Left lung (tissue), 10 donors: ENCODE measurements around the gene FMN1. TPM values are rescaled to one million over a fixed set of nuclear protein-coding genes. Genes with fewer than 3 reads are reported as not detected.

Experiments
- ATAC-seq: fragments of 200-7000 bp; cut with Tn5 transposase; one replicate; pipeline ENCODE4 v1.9.1; 2020; ENCODE audit warnings: moderate library complexity
- DNase-seq, 4 donors: peaks; one replicate each; pipeline ENCODE4 v3.0.0-alpha.2; 2013 to 2020
- H3K27ac ChIP-seq, 2 donors: fragments of 200-600 bp; sonication (generic) in 1 of 2; one replicate each; pipeline versions ENCODE4 v1.5.0 to v1.8.0; 2020 to 2021
- H3K27me3 ChIP-seq, 2 donors: fragments of 200-600 bp; sonication (generic) in 1 of 2; one replicate each; pipeline versions ENCODE4 v1.5.0 to v1.8.0; 2020 to 2021
- H3K36me3 ChIP-seq, 2 donors: fragments of 200-600 bp; sonication (generic) in 1 of 2; one replicate each; pipeline versions ENCODE4 v1.5.0 to v1.8.0; 2020 to 2021
- H3K4me1 ChIP-seq, 2 donors: fragments of 200-600 bp; one replicate each; pipeline ENCODE4 v1.8.0; 2021
- H3K4me3 ChIP-seq, 2 donors: fragments of 200-600 bp; sonication (generic) in 1 of 2; one replicate each; pipeline versions ENCODE4 v1.5.0 to v1.8.0; 2020 to 2021; ENCODE audit warnings: mild to moderate bottlenecking in 1 of 2
- H3K9me3 ChIP-seq, 2 donors: fragments of 200-600 bp; sonication (generic) in 1 of 2; one replicate each; pipeline versions ENCODE4 v1.5.0 to v1.8.0; 2020 to 2021
- intact Hi-C, 2 donors: fragments of 100-400 bp; cut with DNase I; formaldehyde crosslinking; loops; one replicate each; pipeline versions ENCODE4 v1.11.2 to v1.14.2; 2022
- polyA plus RNA-seq, 6 donors: library from polyadenylated mRNA; unstranded; fragments of 120-200 nt; gene quantifications; one replicate each; pipeline ENCODE4 v1.2.1, GENCODE V29; 2013; ENCODE audit not compliant: insufficient read length in 6 of 6
- total RNA-seq, 2 donors: library from RNA; stranded (reverse); fragmentation: NEBNext Ultra II Directional; extraction: Animal tissue kit (Norgen Biotek cat#: 25700); gene quantifications; one replicate each; pipeline ENCODE4 v1.2.1, GENCODE V29; 2021
- TF ChIP-seq, protein P1 (sequence below), 2 donors: fragments of 200-600 bp; sonication (generic) in 1 of 2; IDR thresholded peaks; one replicate each; pipeline versions ENCODE4 v1.5.0 to v1.8.0; 2021; ENCODE audit warnings: antibody characterized with exemption in 2 of 2
- donor health status: DM: no; HTN: yes; CAD: no.
- donor health status: DM: no; HTN: no; CAD: no.

FMN1 gene
- total and polyA plus RNA-seq, 8 donors, result 4.6 to 45.2 (median 8.4) TPM

GRCh38 chr15:32873284-32874114, 321.0 kb downstream of the FMN1 start:
- Histone ChIP-seq H3K4me1 (no peaks in the 10 kb centered on the region), H3K36me3 (peaks cover 0 to 3% of the 10 kb centered on the region in 2 donors), H3K27me3 (no peaks in the 10 kb centered on the region), H3K9me3 (no peaks in the 10 kb centered on the region), H3K4me3 (no peak overlapping the region), H3K27ac (no peak overlapping the region)
- intact Hi-C loops, result no loop called here
- ATAC-seq (no peak), DNase-seq (no peak)
- TF ChIP-seq, protein P1, sequence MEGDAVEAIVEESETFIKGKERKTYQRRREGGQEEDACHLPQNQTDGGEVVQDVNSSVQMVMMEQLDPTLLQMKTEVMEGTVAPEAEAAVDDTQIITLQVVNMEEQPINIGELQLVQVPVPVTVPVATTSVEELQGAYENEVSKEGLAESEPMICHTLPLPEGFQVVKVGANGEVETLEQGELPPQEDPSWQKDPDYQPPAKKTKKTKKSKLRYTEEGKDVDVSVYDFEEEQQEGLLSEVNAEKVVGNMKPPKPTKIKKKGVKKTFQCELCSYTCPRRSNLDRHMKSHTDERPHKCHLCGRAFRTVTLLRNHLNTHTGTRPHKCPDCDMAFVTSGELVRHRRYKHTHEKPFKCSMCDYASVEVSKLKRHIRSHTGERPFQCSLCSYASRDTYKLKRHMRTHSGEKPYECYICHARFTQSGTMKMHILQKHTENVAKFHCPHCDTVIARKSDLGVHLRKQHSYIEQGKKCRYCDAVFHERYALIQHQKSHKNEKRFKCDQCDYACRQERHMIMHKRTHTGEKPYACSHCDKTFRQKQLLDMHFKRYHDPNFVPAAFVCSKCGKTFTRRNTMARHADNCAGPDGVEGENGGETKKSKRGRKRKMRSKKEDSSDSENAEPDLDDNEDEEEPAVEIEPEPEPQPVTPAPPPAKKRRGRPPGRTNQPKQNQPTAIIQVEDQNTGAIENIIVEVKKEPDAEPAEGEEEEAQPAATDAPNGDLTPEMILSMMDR (IDR thresholded peaks at IDR 0.05), result no peak

GRCh38 chr15:32872621-32873283, 321.8 kb downstream of the FMN1 start:
- DNase-seq (peak in 1 of 4 donors; percentile 26), ATAC-seq (peak; percentile 65)
- no peaks in the 10 kb centered on the region for H3K27me3 ChIP-seq
- H3K4me3 ChIP-seq, result no peak overlapping the region
- H3K36me3 ChIP-seq, result peaks cover 0 to 5% of the 10 kb centered on the region in 2 donors
- intact Hi-C loops, result no loop called here
- peaks cover 0 to 2% of the 10 kb centered on the region in 2 donors for H3K4me1 ChIP-seq
- H3K27ac ChIP-seq, result no peak overlapping the region
- H3K9me3 ChIP-seq, result no peaks in the 10 kb centered on the region
- TF ChIP-seq, protein P1 (IDR thresholded peaks at IDR 0.05), result no peak

DNA sequence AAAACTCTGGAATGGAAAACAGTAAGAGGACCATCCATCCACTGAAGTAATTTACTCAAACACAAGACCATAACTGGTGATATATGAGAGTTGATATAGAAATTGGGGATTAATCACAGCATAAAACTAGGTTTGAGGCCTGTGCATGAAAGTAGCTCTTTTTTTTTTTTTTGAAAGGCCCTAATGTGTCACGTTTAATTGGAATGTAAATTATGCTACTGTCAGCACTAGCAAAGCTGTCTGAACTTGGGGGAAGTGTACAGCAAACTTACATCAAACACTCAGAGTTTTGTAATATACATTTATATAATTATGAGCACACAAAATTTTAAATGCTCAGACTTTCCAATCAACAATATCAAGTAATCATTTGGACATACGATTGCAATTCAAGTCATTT, 322.6 kb downstream of the FMN1 start:
- TF ChIP-seq, protein P1 (IDR thresholded peaks at IDR 0.05), result no peak

GRCh38 chr15:32870240-32871033, 324.1 kb downstream of the FMN1 start:
- ATAC-seq, result no peak
- TF ChIP-seq, protein P1 (IDR thresholded peaks at IDR 0.05), result no peak
- peaks cover 0 to 5% of the 10 kb centered on the region in 2 donors for H3K36me3 ChIP-seq
- H3K4me3 ChIP-seq, result no peak overlapping the region
- H3K4me1 ChIP-seq, result peaks cover 7 to 17% of the 10 kb centered on the region in 2 donors
- no peak for DNase-seq
- H3K27me3 ChIP-seq, result no peaks in the 10 kb centered on the region
- no peaks in the 10 kb centered on the region for H3K9me3 ChIP-seq
- intact Hi-C loops, result no loop called here
- H3K27ac ChIP-seq, result no peak overlapping the region

More for the DNA sequence above, 322.6 kb downstream of the FMN1 start:
- no peak overlapping the region for H3K4me3 ChIP-seq
- no peak for ATAC-seq
- DNase-seq, result no peak
- H3K36me3 ChIP-seq, result peaks cover 0 to 5% of the 10 kb centered on the region in 2 donors
- peaks cover 3 to 9% of the 10 kb centered on the region in 2 donors for H3K4me1 ChIP-seq
- no peaks in the 10 kb centered on the region for H3K9me3 ChIP-seq
- no peaks in the 10 kb centered on the region for H3K27me3 ChIP-seq
- intact Hi-C loops, result no loop called here
- H3K27ac ChIP-seq, result peak overlapping the region in 1 of 2 donors; percentile 13
